ENCODE data around the gene RBMY1B. TPM values are rescaled to one million over a fixed set of nuclear protein-coding genes. Genes with fewer than 3 reads are reported as not detected.
"Not testable (repeated sequence)": the region's sequence is repeated elsewhere in the genome, so short reads cannot be mapped to it uniquely, and the experiment has no call there.

The RBMY1B gene
- not detected for polyA plus RNA-seq (ENCODE audit: insufficient read length in 4 of 4)

- not testable (repeated sequence) for DNase-seq (ENCODE audit: low read depth in 4 of 4, low spot score in 3 of 4)
Measured at GRCh38 chrY:21511038-21511437, at the start of gene RBMY1B. TSS of gene RBMY1B (plus strand) at chrY:21511338. CDS start at chrY:21513351, 2,013 bp downstream.

GRCh38 chrY:21462915-21463314, 48.2 kb upstream of the RBMY1B start:
- DNase-seq (ENCODE audit: low read depth in 4 of 4, low spot score in 3 of 4) = not testable (repeated sequence)

GRCh38 chrY:21482967-21483366, 28.2 kb upstream of the RBMY1B start:
- no peak for DNase-seq (ENCODE audit: low read depth in 4 of 4, low spot score in 3 of 4)

DNA sequence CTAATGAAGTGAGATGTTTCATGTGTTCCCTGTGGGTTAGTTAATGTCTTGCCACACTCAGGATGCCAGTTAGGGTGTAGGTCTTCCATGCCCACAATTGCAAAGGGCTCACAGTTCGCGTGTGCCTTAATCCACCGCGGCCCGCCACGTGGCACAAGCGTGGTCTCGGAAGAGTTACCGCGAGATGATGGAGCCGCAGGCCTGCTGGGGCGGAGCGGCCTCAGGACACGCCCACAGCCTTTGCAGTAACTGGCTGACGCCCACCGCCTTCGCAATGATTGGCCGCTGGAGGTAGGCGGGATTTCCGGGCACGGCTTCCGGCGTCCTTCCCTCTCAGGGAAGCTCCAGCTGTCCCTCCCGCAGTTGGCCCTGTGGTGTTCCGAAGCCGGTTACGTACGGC, 23.4 kb downstream of the RBMY1B start, which contains the start of gene RBMY1A1:
TSS of gene RBMY1A1 (plus strand) at position 301 of the 400 bp plus-strand sequence. CDS start 2,013 bp downstream, outside the sequence.
- DNase-seq (ENCODE audit: low read depth in 4 of 4, low spot score in 3 of 4) = not testable (repeated sequence)

DNA sequence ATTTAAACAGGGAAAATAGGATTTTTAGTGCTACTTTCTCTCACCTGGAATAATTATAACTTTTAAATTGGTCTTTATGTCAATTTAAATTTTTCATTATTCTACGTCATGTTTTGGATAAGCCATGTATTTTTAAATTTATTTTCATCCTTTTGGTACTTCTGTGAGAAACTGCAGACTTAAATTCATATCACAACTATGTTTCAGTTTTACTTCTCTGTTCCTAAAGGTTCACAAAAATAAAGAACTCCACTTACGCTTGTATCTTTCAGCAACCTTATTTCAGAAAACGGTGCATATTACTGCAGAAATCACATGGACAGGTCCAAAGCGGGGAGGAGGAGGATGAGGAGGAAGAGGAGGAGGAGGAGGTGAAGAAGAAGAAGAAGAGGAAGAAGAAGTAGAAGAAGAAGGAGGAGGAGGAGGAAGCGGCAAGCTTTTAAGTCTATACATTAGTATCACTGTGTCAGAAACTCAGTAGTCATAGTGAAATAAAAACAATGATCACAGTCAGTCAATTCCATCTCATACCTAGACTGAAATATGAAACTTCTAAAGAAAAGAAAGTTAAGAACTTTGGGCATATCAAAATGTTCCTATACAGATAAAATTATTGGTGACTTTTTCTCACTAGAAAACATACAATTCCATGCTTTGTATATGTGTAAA, 48.3 kb downstream of the RBMY1B start:
- not testable (repeated sequence) for DNase-seq (ENCODE audit: low read depth in 4 of 4, low spot score in 3 of 4)

Other genes with a start within 250 kb of the RBMY1B start
- not detected for gene RBMY1A1, start 23.5 kb downstream of the RBMY1B start, polyA plus RNA-seq (ENCODE audit: insufficient read length in 4 of 4)